Activated CD4-positive, CD25-positive, alpha-beta regulatory T cell treated with anti-CD3 and anti-CD28 coated beads, Interleukin-2, amount 50 U/mL, for 72 hours (primary cell): Measurements from ENCODE around the gene BLCAP.

Experiments
- DNase-seq: peaks from one replicate; pipeline ENCODE4 v3.0.0; 2021

Gene BLCAP

GRCh38 chr20:37528446-37529213, 954 bp upstream of the BLCAP start:
- DNase-seq, result no peak

- DNase-seq, result no peak
Observed at GRCh38 chr20:37526839-37527637, 638 bp downstream of the BLCAP start.

GRCh38 chr20:37526238-37526838, 1.3 kb downstream of the BLCAP start:
- DNase-seq, result no peak

- DNase-seq, result no peak
Observed at GRCh38 chr20:37525810-37526209, 1.9 kb downstream of the BLCAP start.

- no peak for DNase-seq
Observed at GRCh38 chr20:37524859-37525708, 2.6 kb downstream of the BLCAP start.

GRCh38 chr20:37523911-37524700, 3.6 kb downstream of the BLCAP start:
- no peak for DNase-seq

- no peak for DNase-seq
Observed at GRCh38 chr20:37523012-37523391, 4.7 kb downstream of the BLCAP start.

GRCh38 chr20:37522260-37523011, 5.2 kb downstream of the BLCAP start:
- no peak for DNase-seq

- DNase-seq, result no peak
Observed at GRCh38 chr20:37521061-37521771, 6.5 kb downstream of the BLCAP start, which contains the start of gene NNAT. NNAT (plus strand) TSS chr20:37521250; CDS start chr20:37521332, 82 bp downstream.

- DNase-seq, result no peak
Observed at GRCh38 chr20:37520419-37520955, 7.2 kb downstream of the BLCAP start.

GRCh38 chr20:37519508-37520418, 7.9 kb downstream of the BLCAP start:
- DNase-seq, result no peak

GRCh38 chr20:37518606-37519507, 8.8 kb downstream of the BLCAP start:
- no peak for DNase-seq

GRCh38 chr20:37518059-37518458, 9.6 kb downstream of the BLCAP start:
- DNase-seq, result no peak

- no peak for DNase-seq
Observed at GRCh38 chr20:37516811-37517750, 10.6 kb downstream of the BLCAP start.

- DNase-seq, result no peak
Observed at GRCh38 chr20:37515876-37516275, 11.8 kb downstream of the BLCAP start.

GRCh38 chr20:37513779-37514359, 13.8 kb downstream of the BLCAP start:
- DNase-seq, result no peak
